Osteocyte (in vitro differentiated cells): Measurements from ENCODE around the gene BAMBI. TPM values are rescaled to one million over a fixed set of nuclear protein-coding genes. Genes with fewer than 3 reads are reported as not detected.
A peak's percentile ranks its signal among the peaks of the same experiment; 100 is the strongest.

Source experiments
- DNase-seq: peaks from one replicate; pipeline ENCODE4 v3.0.0; 2021; ENCODE audit warnings: mixed read lengths; ENCODE audit not compliant: unreplicated experiment; ENCODE audit errors: extremely low spot score
- H3K27ac Mint-ChIP-seq: one replicate; pipeline ENCODE4 v1.8.0; 2021; ENCODE audit warnings: mild to moderate bottlenecking, mixed read lengths; ENCODE audit not compliant: unreplicated experiment
- H3K27me3 Mint-ChIP-seq: one replicate; pipeline ENCODE4 v1.8.0; 2021; ENCODE audit warnings: mixed read lengths; ENCODE audit not compliant: unreplicated experiment
- H3K36me3 Mint-ChIP-seq: one replicate; pipeline ENCODE4 v1.8.0; 2021; ENCODE audit warnings: mixed read lengths; ENCODE audit not compliant: unreplicated experiment
- H3K4me1 Mint-ChIP-seq: one replicate; pipeline ENCODE4 v1.8.0; 2021; ENCODE audit warnings: mixed read lengths; ENCODE audit not compliant: unreplicated experiment
- H3K4me3 Mint-ChIP-seq: one replicate; pipeline ENCODE4 v1.8.0; 2021; ENCODE audit warnings: mild to moderate bottlenecking, moderate library complexity, mixed read lengths; ENCODE audit not compliant: unreplicated experiment
- H3K9me3 Mint-ChIP-seq: one replicate; pipeline ENCODE4 v1.8.0; 2021; ENCODE audit warnings: mixed read lengths; ENCODE audit not compliant: unreplicated experiment
- CTCF ChIP-seq: fragments of 200-600 bp; sonication (generic); IDR thresholded peaks from 2 replicates; pipeline ENCODE4 v1.5.0; 2021; ENCODE audit warnings: antibody characterized with exemption, mild to moderate bottlenecking, moderate library complexity
- total RNA-seq: library from RNA; stranded (reverse); gene quantifications from 2 replicates; pipeline ENCODE4 v1.2.1, GENCODE V29; 2021

Gene BAMBI
- total RNA-seq, 1 donor from 2014 or later: 6.1 TPM

DNA sequence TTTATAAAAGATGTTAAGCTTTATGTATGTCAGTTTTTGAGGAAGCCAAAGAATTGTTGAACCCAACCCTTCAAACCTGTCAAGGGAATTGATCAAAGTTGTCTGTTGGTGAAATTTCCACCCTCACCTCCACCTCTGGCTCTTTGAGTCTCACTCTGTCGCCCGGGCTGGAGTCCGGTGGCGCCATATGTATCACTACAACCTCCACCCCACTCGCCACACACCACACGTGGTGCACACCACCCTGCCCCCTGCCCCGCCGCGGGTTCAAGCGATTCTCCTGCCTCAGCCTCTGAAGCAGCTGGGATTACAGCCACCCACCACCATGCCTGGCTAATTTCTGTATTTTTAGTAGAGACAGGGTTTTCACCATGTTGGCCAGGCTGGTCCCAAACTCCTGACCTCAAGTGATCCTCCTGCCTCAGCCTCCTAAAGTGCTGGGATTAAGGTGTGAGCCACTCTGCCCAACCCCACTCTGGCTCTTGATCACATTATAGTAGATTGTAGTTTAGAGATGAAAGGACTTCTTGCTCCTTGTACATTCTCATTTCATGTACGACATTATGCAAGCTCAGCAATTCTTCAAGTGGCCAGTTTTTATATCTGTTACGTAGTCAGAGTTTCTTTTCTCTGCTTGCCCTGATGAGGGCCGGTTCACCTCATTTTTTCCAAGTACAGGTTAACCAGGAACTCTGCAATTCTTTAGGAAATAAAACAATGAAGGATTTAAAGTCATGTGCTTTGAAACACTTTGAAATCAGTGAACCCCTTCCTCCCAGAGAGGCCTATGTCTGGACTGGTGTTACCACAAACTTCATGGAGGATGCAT, 7.0 kb downstream of the BAMBI start:
- DNase-seq: no peak
- H3K27ac Mint-ChIP-seq: no peak overlapping the region
- no peak overlapping the region for H3K4me3 Mint-ChIP-seq
- H3K4me1 Mint-ChIP-seq: peaks cover 62% of the 10 kb centered on the region
- peaks cover 13% of the 10 kb centered on the region for H3K36me3 Mint-ChIP-seq
- no peak for TF ChIP-seq CTCF
- H3K27me3 Mint-ChIP-seq: peaks cover 3% of the 10 kb centered on the region
- no peaks in the 10 kb centered on the region for H3K9me3 Mint-ChIP-seq

DNA sequence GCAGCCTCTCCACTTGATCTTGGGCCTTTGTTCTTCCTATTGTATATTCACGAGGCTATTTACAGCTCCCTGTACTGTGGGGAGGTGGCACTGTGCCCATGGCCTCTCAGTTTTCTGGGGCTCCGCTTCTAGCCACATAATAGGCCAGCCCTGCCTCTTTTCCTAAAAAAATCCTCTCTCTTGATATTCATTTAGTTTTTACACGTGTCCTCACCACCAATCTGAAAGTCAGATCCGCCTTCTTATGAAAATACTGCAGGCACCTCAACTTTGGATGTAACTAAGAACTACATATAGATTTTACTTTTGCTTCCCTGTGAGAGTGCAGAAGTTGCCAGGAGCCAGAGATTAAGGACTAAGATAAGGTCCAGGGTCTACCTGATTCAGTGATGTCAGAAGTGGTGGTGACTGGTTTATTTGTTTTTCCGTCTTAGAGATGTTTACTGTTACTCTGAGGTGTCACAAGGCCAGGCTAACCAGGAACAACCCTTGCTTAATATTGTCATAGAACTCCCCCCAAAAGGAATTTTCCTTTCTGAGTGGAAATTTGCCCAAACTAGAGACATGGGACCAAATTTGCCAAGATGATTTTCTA, 7.8 kb downstream of the BAMBI start:
- H3K4me1 Mint-ChIP-seq: peaks cover 54% of the 10 kb centered on the region

DNA sequence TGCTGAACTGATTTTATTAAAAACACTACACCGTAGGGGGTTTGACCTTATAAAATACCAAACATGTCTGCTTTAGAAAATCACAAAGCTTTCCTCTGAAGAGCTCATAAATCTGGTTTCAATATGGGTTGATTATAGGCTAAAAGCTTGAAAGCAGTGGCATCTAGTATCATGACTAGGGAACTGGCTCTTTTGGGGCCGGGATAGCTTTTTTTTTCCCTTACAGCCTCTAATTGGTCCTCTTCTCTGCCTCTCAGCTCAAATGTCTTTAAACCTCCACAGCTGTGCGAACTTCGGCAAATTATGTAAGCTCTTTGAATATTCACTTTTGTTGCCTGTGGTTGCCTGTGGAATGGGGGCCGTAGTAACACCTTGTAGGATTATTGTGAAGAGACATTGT, 8.4 kb downstream of the BAMBI start:
- Mint-ChIP-seq H3K27ac (peak overlapping the region; percentile 46), H3K9me3 (no peaks in the 10 kb centered on the region), H3K4me3 (no peak overlapping the region), H3K36me3 (peaks cover 13% of the 10 kb centered on the region), H3K27me3 (peaks cover 3% of the 10 kb centered on the region), H3K4me1 (peaks cover 48% of the 10 kb centered on the region)
- no peak for DNase-seq
- TF ChIP-seq CTCF: no peak

More for the DNA sequence above, 7.8 kb downstream of the BAMBI start:
- H3K27ac Mint-ChIP-seq: peak overlapping the region; percentile 46
- H3K27me3 Mint-ChIP-seq: peaks cover 3% of the 10 kb centered on the region
- H3K36me3 Mint-ChIP-seq: peaks cover 13% of the 10 kb centered on the region
- no peak for TF ChIP-seq CTCF
- no peak overlapping the region for H3K4me3 Mint-ChIP-seq
- no peak for DNase-seq
- no peaks in the 10 kb centered on the region for H3K9me3 Mint-ChIP-seq

- Mint-ChIP-seq H3K36me3 (peaks cover 9% of the 10 kb centered on the region), H3K27me3 (peaks cover 4% of the 10 kb centered on the region), H3K4me1 (peaks cover 38% of the 10 kb centered on the region), H3K9me3 (no peaks in the 10 kb centered on the region), H3K27ac (no peak overlapping the region), H3K4me3 (no peak overlapping the region)
- TF ChIP-seq CTCF: no peak
- no peak for DNase-seq
These were observed 9.7 kb downstream of the BAMBI start for GRCh38 chr10:28686835-28687682.

- TF ChIP-seq CTCF: no peak
- Mint-ChIP-seq H3K9me3 (no peaks in the 10 kb centered on the region), H3K36me3 (peaks cover 6% of the 10 kb centered on the region), H3K27ac (no peak overlapping the region), H3K4me1 (peaks cover 37% of the 10 kb centered on the region), H3K4me3 (no peak overlapping the region), H3K27me3 (peaks cover 4% of the 10 kb centered on the region)
- DNase-seq: no peak
These were observed 10.3 kb downstream of the BAMBI start for GRCh38 chr10:28687683-28688001.
